Amygdala (tissue), 56 donors: ENCODE data around the gene RUVBL1.

Source experiments
- DNase-seq, 56 donors: peaks; one replicate each; lab custom pipeline; 2025; lab: John Stamatoyannopoulos, UW

The RUVBL1 gene

GRCh38 chr3:128143496-128143895, 19.9 kb upstream of the RUVBL1 start:
- no peak for DNase-seq

GRCh38 chr3:128133273-128133883, 9.8 kb upstream of the RUVBL1 start:
- DNase-seq: peak in 3 of 56 donors; percentile 4 to 12 (median 6)

GRCh38 chr3:128131897-128132646, 8.5 kb upstream of the RUVBL1 start:
- DNase-seq: no peak

GRCh38 chr3:128128251-128128650, 4.6 kb upstream of the RUVBL1 start:
- DNase-seq: no peak

- no peak for DNase-seq
Observed at GRCh38 chr3:128127236-128127635, 3.6 kb upstream of the RUVBL1 start.

GRCh38 chr3:128123156-128123537, 465 bp downstream of the RUVBL1 start:
- peak in 1 of 56 donors; percentile 34 for DNase-seq

GRCh38 chr3:128122013-128122412, 1.6 kb downstream of the RUVBL1 start:
- DNase-seq: no peak

- no peak for DNase-seq
Observed at GRCh38 chr3:128113817-128114794, 9.5 kb downstream of the RUVBL1 start.

- no peak for DNase-seq
Observed at GRCh38 chr3:128112357-128112968, 11.1 kb downstream of the RUVBL1 start.

GRCh38 chr3:128111147-128111546, 12.5 kb downstream of the RUVBL1 start:
- DNase-seq: no peak

- no peak for DNase-seq
Observed at GRCh38 chr3:128107834-128108233, 15.8 kb downstream of the RUVBL1 start.

- no peak for DNase-seq
Observed at GRCh38 chr3:128103136-128103676, 20.4 kb downstream of the RUVBL1 start.

- no peak for DNase-seq
Observed at GRCh38 chr3:128100638-128101037, 23.0 kb downstream of the RUVBL1 start.

- peak in 9 of 56 donors; percentile 5 to 57 (median 17) for DNase-seq
Observed at GRCh38 chr3:128100161-128100560, 23.5 kb downstream of the RUVBL1 start.

GRCh38 chr3:128098234-128098633, 25.4 kb downstream of the RUVBL1 start:
- DNase-seq: no peak

GRCh38 chr3:128095222-128095703, 28.3 kb downstream of the RUVBL1 start:
- DNase-seq: peak in 53 of 56 donors; percentile 15 to 88 (median 65)

- no peak for DNase-seq
Observed at GRCh38 chr3:128094295-128095151, 29.1 kb downstream of the RUVBL1 start.

- no peak for DNase-seq
Observed at GRCh38 chr3:128091586-128091985, 32.0 kb downstream of the RUVBL1 start.

GRCh38 chr3:128089135-128089534, 34.5 kb downstream of the RUVBL1 start:
- DNase-seq: no peak
